ENCODE data around the gene HBZ.

- TF ChIP-seq, protein P1, sequence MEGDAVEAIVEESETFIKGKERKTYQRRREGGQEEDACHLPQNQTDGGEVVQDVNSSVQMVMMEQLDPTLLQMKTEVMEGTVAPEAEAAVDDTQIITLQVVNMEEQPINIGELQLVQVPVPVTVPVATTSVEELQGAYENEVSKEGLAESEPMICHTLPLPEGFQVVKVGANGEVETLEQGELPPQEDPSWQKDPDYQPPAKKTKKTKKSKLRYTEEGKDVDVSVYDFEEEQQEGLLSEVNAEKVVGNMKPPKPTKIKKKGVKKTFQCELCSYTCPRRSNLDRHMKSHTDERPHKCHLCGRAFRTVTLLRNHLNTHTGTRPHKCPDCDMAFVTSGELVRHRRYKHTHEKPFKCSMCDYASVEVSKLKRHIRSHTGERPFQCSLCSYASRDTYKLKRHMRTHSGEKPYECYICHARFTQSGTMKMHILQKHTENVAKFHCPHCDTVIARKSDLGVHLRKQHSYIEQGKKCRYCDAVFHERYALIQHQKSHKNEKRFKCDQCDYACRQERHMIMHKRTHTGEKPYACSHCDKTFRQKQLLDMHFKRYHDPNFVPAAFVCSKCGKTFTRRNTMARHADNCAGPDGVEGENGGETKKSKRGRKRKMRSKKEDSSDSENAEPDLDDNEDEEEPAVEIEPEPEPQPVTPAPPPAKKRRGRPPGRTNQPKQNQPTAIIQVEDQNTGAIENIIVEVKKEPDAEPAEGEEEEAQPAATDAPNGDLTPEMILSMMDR (IDR thresholded peaks at IDR 0.05; ENCODE audit: low read length), result no peak
- TF ChIP-seq EZH2 (optimal IDR thresholded peaks at IDR 0.05; ENCODE audit: low read depth, low read length), result no peak
- no peak for TF ChIP-seq EZH2phosphoT487 (IDR thresholded peaks at IDR 0.05; ENCODE audit: low read length)
Observed at GRCh38 chr16:125011-125410, 27.4 kb upstream of the HBZ start.
